ENCODE measurements around the gene GBP6.

DNA sequence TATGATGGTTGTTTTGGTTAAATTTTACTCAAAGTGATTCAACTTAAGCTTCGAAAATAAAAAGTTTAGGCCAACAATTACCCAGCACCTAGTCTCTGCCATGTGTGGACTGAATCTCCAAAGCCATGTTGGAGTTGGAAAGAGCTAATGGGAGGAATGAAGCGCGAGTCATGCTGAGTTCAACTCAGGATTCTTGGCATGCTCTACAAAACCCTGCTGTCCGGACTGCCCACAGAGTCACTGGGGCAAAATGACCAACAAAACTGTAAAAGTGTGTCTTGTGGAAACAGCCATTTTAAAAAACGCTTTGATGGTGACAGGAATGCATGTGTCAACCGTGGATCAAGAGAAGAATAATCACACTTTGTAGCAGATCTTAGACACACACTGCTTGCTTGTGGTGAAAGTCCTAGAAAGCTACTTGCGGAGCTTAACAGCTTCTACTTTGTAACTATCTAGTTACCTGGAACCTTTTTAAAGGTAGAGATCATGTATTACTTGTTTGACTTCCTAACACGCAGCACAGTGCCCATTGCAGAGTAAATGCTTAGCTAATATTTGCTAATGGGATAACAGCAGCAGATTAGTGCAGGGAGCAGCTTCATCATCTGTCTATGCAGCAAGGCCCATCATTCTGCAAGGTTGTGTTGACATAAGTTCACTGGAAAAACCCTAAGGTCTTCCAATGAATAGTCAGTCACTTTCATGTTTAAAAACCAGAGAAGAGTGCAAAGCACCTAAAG, 7.0 kb upstream of the GBP6 start:
- TF ChIP-seq NFYB (CRISPR knock-in tag; conservative IDR thresholded peaks at IDR 0.05; ENCODE audit: low read depth) (no peak), NFE2L1 (CRISPR knock-in tag; IDR thresholded peaks at IDR 0.05) (no peak)
- TF ChIP-seq, protein P1, sequence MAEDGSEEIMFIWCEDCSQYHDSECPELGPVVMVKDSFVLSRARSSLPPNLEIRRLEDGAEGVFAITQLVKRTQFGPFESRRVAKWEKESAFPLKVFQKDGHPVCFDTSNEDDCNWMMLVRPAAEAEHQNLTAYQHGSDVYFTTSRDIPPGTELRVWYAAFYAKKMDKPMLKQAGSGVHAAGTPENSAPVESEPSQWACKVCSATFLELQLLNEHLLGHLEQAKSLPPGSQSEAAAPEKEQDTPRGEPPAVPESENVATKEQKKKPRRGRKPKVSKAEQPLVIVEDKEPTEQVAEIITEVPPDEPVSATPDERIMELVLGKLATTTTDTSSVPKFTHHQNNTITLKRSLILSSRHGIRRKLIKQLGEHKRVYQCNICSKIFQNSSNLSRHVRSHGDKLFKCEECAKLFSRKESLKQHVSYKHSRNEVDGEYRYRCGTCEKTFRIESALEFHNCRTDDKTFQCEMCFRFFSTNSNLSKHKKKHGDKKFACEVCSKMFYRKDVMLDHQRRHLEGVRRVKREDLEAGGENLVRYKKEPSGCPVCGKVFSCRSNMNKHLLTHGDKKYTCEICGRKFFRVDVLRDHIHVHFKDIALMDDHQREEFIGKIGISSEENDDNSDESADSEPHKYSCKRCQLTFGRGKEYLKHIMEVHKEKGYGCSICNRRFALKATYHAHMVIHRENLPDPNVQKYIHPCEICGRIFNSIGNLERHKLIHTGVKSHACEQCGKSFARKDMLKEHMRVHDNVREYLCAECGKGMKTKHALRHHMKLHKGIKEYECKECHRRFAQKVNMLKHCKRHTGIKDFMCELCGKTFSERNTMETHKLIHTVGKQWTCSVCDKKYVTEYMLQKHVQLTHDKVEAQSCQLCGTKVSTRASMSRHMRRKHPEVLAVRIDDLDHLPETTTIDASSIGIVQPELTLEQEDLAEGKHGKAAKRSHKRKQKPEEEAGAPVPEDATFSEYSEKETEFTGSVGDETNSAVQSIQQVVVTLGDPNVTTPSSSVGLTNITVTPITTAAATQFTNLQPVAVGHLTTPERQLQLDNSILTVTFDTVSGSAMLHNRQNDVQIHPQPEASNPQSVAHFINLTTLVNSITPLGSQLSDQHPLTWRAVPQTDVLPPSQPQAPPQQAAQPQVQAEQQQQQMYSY (CRISPR knock-in tag; IDR thresholded peaks at IDR 0.05), result no peak
- TF ChIP-seq, protein P2, sequence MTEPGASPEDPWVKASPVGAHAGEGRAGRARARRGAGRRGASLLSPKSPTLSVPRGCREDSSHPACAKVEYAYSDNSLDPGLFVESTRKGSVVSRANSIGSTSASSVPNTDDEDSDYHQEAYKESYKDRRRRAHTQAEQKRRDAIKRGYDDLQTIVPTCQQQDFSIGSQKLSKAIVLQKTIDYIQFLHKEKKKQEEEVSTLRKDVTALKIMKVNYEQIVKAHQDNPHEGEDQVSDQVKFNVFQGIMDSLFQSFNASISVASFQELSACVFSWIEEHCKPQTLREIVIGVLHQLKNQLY (CRISPR knock-in tag; IDR thresholded peaks at IDR 0.05), result no peak
